ENCODE results near the gene PGAM5. TPM values are rescaled to one million over a fixed set of nuclear protein-coding genes. Genes with fewer than 3 reads are reported as not detected.

Gene PGAM5
- polyA plus RNA-seq, 1 experiment, result 8.9 TPM

DNA sequence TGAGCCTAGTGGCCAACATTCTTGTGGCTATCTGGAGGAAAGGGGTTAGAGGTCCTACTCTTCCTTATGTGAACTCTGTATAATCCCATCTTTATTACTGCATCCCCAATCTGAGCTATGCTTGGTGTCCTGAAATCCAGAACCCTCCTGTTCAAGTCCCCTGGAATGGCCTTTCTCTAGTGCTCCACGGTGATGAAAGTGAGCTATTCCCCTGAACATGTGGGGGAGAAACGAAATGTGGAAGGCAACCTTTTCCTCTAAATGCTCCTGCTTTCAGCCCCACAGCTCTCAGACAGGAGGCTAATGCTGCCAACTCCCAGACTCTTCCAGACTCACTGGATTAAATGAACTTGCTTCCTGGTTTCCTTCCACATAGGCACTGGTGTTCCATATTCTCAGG, 2.5 kb upstream of the PGAM5 start:
- ChIA-PET POLR2A (no interaction called here), CTCF (no interaction called here)
- Histone ChIP-seq H3K27me3 (ENCODE audit: control insufficient read depth, insufficient read depth, low read length) (no peaks in the 10 kb centered on the region), H3K27ac (ENCODE audit: low read depth, low read length) (no peak overlapping the region), H3K9me3 (ENCODE audit: control insufficient read depth, insufficient read depth, low read length) (no peaks in the 10 kb centered on the region; the same call in 1 of the 2 replicates), H3K4me3 (ENCODE audit: low read depth, low read length) (no peak overlapping the region)
- no peak for DNase-seq (ENCODE audit: low read depth, low spot score)
- TF ChIP-seq, protein P1, sequence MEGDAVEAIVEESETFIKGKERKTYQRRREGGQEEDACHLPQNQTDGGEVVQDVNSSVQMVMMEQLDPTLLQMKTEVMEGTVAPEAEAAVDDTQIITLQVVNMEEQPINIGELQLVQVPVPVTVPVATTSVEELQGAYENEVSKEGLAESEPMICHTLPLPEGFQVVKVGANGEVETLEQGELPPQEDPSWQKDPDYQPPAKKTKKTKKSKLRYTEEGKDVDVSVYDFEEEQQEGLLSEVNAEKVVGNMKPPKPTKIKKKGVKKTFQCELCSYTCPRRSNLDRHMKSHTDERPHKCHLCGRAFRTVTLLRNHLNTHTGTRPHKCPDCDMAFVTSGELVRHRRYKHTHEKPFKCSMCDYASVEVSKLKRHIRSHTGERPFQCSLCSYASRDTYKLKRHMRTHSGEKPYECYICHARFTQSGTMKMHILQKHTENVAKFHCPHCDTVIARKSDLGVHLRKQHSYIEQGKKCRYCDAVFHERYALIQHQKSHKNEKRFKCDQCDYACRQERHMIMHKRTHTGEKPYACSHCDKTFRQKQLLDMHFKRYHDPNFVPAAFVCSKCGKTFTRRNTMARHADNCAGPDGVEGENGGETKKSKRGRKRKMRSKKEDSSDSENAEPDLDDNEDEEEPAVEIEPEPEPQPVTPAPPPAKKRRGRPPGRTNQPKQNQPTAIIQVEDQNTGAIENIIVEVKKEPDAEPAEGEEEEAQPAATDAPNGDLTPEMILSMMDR (IDR thresholded peaks at IDR 0.05; ENCODE audit: low read depth, low read length), result no peak

DNA sequence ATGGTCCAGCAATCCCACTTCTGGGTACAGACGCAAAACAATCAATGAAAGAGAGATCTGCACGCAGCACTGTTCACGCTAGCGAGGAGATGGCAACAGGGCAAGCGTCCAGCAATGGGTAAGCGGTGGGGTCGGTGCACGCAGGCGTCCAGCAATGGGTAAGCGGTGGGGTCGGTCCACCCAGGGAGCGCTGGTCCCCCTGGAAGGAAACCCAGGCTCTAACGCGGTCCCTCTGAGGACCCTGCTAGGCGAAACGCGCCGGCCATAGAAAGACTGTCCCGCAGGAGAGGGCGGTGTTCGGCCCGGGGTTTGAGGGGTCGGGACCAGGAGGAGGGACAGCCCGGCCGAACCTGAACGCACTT, 618 bp upstream of the PGAM5 start:
- CTCF ChIA-PET, result no interaction called here
- no peaks in the 10 kb centered on the region; the same call in 1 of the 2 replicates for H3K9me3 ChIP-seq (ENCODE audit: control insufficient read depth, insufficient read depth, low read length)
- peak overlapping the region; percentile 21 for H3K27ac ChIP-seq (ENCODE audit: low read depth, low read length)
- DNase-seq (ENCODE audit: low read depth, low spot score), result no peak
- no peaks in the 10 kb centered on the region for H3K27me3 ChIP-seq (ENCODE audit: control insufficient read depth, insufficient read depth, low read length)
- POLR2A ChIA-PET, result interaction anchor here (0.6 kb wide), 1 partner anchor 111 kb away, joined by 4 read pairs; no protein-coding TSS in a partner anchor
- peak overlapping the region; percentile 82 for H3K4me3 ChIP-seq (ENCODE audit: low read depth, low read length)
- TF ChIP-seq, protein P1 (IDR thresholded peaks at IDR 0.05; ENCODE audit: low read depth, low read length), result no peak

DNA sequence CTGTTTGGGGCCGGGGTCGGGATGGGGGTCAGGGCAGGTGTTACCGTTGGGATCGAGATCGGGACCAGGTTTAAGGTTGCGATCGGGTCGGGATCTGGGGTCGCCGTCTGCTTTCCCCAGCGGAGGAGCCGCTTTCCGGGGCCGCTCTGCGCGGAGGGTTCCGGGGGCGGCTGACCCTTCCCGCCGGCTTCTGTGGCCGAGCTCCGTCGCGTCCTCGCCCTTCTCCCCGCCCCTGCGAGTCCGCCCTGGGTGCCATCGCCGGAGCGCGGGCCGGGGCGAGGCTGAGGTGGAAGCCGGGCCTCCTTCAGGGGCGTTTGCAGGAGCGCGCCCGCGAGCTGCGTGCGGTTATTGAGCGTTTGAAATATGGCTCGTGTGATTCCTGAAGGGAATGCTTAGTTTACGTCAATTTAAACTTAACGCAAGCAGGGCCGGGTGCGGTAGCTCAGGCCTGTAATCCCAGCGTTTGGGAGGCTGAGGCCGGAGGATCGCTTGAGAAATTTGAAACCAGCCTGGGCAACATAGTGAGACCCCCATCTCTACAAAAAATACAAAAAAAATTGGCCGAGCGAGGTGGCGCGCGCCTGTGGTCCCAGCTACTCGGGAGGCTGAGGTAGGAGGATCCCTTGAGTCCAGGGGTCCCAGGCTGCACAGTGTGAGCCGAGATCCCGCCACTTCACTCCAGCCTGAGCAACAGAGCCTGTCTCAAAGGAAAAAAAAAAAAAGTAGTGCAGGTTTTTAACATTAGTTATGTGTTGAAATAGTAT, 620 bp downstream of the PGAM5 start:
- Histone ChIP-seq H3K27ac (ENCODE audit: low read depth, low read length) (no peak overlapping the region), H3K9me3 (ENCODE audit: control insufficient read depth, insufficient read depth, low read length) (no peaks in the 10 kb centered on the region; the same call in 1 of the 2 replicates), H3K4me3 (ENCODE audit: low read depth, low read length) (peak overlapping the region; percentile 82), H3K27me3 (ENCODE audit: control insufficient read depth, insufficient read depth, low read length) (no peaks in the 10 kb centered on the region)
- ChIA-PET CTCF (no interaction called here), POLR2A (interaction anchor here (1.0 kb wide), 1 partner anchor 26 kb away, joined by 4 read pairs; no protein-coding TSS in a partner anchor)
- DNase-seq (ENCODE audit: low read depth, low spot score), result no peak
- TF ChIP-seq, protein P1 (IDR thresholded peaks at IDR 0.05; ENCODE audit: low read depth, low read length), result no peak

DNA sequence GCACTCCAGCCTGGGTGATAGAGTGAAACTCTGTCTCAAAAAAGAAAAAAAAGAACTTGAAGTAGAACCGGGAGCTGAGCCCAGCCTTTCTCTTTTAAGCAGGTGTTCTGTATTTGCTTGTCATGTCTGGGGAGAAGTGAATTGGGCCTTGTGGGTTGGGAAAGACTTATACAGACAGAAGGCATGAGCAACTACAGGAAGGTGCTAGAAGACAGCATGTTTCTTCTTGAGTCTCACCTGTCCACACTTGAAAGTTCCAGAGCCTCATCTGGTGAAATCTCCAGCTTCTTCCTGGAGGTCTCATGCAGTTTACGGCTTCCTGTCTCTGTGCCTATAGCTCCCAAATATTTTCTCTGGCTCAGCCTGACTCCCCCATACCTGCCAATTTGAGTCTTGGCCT, 2.5 kb downstream of the PGAM5 start:
- TF ChIP-seq, protein P1 (IDR thresholded peaks at IDR 0.05; ENCODE audit: low read depth, low read length), result no peak
- ChIA-PET POLR2A (no interaction called here), CTCF (no interaction called here)
- no peak for DNase-seq (ENCODE audit: low read depth, low spot score)
- Histone ChIP-seq H3K4me3 (ENCODE audit: low read depth, low read length) (no peak overlapping the region), H3K27ac (ENCODE audit: low read depth, low read length) (no peak overlapping the region), H3K27me3 (ENCODE audit: control insufficient read depth, insufficient read depth, low read length) (no peaks in the 10 kb centered on the region), H3K9me3 (ENCODE audit: control insufficient read depth, insufficient read depth, low read length) (peaks cover 4% of the 10 kb centered on the region; the same call in 1 of the 2 replicates)

DNA sequence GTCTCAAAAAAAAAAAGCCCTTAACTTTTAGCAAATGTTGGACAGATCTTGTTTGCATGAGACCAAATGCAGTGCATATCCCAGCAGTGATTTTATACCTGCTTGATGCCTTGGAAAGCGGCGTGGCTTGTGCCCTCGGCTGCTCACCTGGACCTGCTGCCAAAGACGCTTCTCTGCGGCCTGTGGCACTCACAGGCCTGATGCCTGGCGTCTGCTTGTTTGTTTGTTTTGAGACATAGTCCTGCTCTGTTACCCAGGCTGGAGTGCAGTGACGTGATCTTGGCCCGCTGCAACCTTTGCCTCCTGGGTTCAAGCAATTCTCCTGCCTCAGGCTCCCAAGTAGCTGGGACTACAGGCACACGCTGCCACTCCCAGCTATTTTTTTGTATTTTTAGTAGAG, 5.2 kb downstream of the PGAM5 start:
- H3K9me3 ChIP-seq (ENCODE audit: control insufficient read depth, insufficient read depth, low read length), result peaks cover 4% of the 10 kb centered on the region; the same call in 1 of the 2 replicates
- no peak overlapping the region for H3K27ac ChIP-seq (ENCODE audit: low read depth, low read length)
- ChIA-PET POLR2A (no interaction called here), CTCF (no interaction called here)
- no peak overlapping the region for H3K4me3 ChIP-seq (ENCODE audit: low read depth, low read length)
- H3K27me3 ChIP-seq (ENCODE audit: control insufficient read depth, insufficient read depth, low read length), result no peaks in the 10 kb centered on the region
- no peak for DNase-seq (ENCODE audit: low read depth, low spot score)
- TF ChIP-seq, protein P1 (IDR thresholded peaks at IDR 0.05; ENCODE audit: low read depth, low read length), result no peak
